Bone marrow (tissue), 2 donors: ENCODE results near the gene CPNE7.
"Not testable (repeated sequence)": the region's sequence is repeated elsewhere in the genome, so short reads cannot be mapped to it uniquely, and the experiment has no call there.

Experiments
- DNase-seq, 2 donors: peaks; one replicate each; lab custom pipeline; 2025; lab: John Stamatoyannopoulos, UW

CPNE7 gene

GRCh38 chr16:89623511-89624261, 48.1 kb downstream of the CPNE7 start:
- DNase-seq, result no peak

- no peak for DNase-seq
Measured at GRCh38 chr16:89624777-89625761, 49.5 kb downstream of the CPNE7 start.

- no peak for DNase-seq
Measured at GRCh38 chr16:89629827-89630610, 54.5 kb downstream of the CPNE7 start.

GRCh38 chr16:89633064-89633631, 57.6 kb downstream of the CPNE7 start:
- no peak for DNase-seq

GRCh38 chr16:89634463-89635385, 59.2 kb downstream of the CPNE7 start:
- not testable (repeated sequence) for DNase-seq

- DNase-seq, result no peak
Measured at GRCh38 chr16:89636663-89637062, 61.1 kb downstream of the CPNE7 start.

- no peak for DNase-seq
Measured at GRCh38 chr16:89637379-89637778, 61.8 kb downstream of the CPNE7 start.

GRCh38 chr16:89638455-89638854, 62.9 kb downstream of the CPNE7 start:
- no peak for DNase-seq

- DNase-seq, result no peak
Measured at GRCh38 chr16:89639385-89639784, 63.8 kb downstream of the CPNE7 start.

GRCh38 chr16:89641458-89642119, 66.0 kb downstream of the CPNE7 start:
- no peak for DNase-seq

- DNase-seq, result no peak
Measured at GRCh38 chr16:89642574-89642973, 67.0 kb downstream of the CPNE7 start.

GRCh38 chr16:89643769-89644300, 68.3 kb downstream of the CPNE7 start:
- no peak for DNase-seq

GRCh38 chr16:89645122-89645521, 69.6 kb downstream of the CPNE7 start:
- DNase-seq, result no peak

- no peak for DNase-seq
Measured at GRCh38 chr16:89646270-89646669, 70.7 kb downstream of the CPNE7 start.
